Upper lobe of right lung (tissue), 1 donor: ENCODE results near the gene SLC25A5. TPM values are rescaled to one million over a fixed set of nuclear protein-coding genes. Genes with fewer than 3 reads are reported as not detected.
A peak's percentile ranks its signal among the peaks of the same experiment; 100 is the strongest.

Experiments
- ATAC-seq: fragments of 200-7000 bp; cut with Tn5 transposase; one replicate; pipeline ENCODE4 v1.9.1; 2020; ENCODE audit warnings: mild to moderate bottlenecking, moderate library complexity
- DNase-seq: peaks from one replicate; pipeline ENCODE4 v3.0.0-alpha.2; 2020
- H3K27ac ChIP-seq: fragments of 200-600 bp; one replicate; pipeline ENCODE4 v1.8.0; 2022
- H3K27me3 ChIP-seq: fragments of 200-600 bp; one replicate; pipeline ENCODE4 v1.8.0; 2022; ENCODE audit warnings: mild to moderate bottlenecking
- H3K36me3 ChIP-seq: fragments of 200-600 bp; one replicate; pipeline ENCODE4 v1.8.0; 2022
- H3K4me1 ChIP-seq: fragments of 200-600 bp; one replicate; pipeline ENCODE4 v1.8.0; 2022
- H3K4me3 ChIP-seq: fragments of 200-600 bp; one replicate; pipeline ENCODE4 v1.8.0; 2022; ENCODE audit warnings: mild to moderate bottlenecking
- H3K9me3 ChIP-seq: fragments of 200-600 bp; one replicate; pipeline ENCODE4 v1.8.0; 2022
- CTCF ChIP-seq: fragments of 200-600 bp; IDR thresholded peaks from one replicate; pipeline ENCODE4 v1.8.0; 2022; ENCODE audit warnings: antibody characterized with exemption
- intact Hi-C: fragments of 100-400 bp; cut with DNase I; formaldehyde crosslinking; loops from one replicate; pipeline ENCODE4 v1.11.0; 2022
- total RNA-seq: library from RNA; stranded (reverse); fragmentation: NEBNext Ultra II Directional; extraction: Animal tissue kit (Norgen Biotek cat#: 25700); gene quantifications from one replicate; pipeline ENCODE4 v1.2.1, GENCODE V29; 2021
- donor health status: DM: no; HTN: yes; CAD: no; lungs with severe emphysema.

The SLC25A5 gene
- total RNA-seq, 1 donor from 2014 or later = 323 TPM

GRCh38 chrX:119453202-119453601 lies 15.0 kb upstream of the SLC25A5 start:
- no peak overlapping the region for H3K27ac ChIP-seq
- TF ChIP-seq CTCF = no peak
- DNase-seq (no peak), ATAC-seq (no peak)
- no peaks in the 10 kb centered on the region for H3K4me1 ChIP-seq
- H3K4me3 ChIP-seq = no peak overlapping the region
- intact Hi-C loops = no loop called here
- no peaks in the 10 kb centered on the region for H3K27me3 ChIP-seq
- H3K36me3 ChIP-seq = no peaks in the 10 kb centered on the region
- H3K9me3 ChIP-seq = no peaks in the 10 kb centered on the region

DNA sequence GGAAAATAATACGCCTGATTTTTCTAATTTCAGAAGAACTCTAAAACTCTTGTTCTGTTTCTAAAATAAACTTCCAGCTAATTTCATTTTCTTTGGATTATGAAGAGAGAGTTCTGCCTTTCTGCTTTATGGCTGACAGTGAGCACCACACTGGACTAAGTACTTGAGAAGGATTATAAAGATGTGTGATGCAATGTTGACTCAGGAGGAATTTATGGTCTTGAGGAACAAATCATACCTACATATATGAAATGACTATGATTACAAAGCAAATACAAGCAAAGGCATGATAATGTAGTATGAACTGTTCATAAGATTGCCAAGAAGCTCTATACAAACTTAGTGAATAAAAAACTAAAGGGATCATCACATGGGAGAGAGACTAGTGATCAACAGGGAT lies 13.0 kb upstream of the SLC25A5 start:
- no peaks in the 10 kb centered on the region for H3K4me1 ChIP-seq
- intact Hi-C loops = no loop called here
- H3K27ac ChIP-seq = no peak overlapping the region
- no peak for TF ChIP-seq CTCF
- H3K4me3 ChIP-seq = no peak overlapping the region
- no peaks in the 10 kb centered on the region for H3K36me3 ChIP-seq
- ATAC-seq (no peak), DNase-seq (no peak)
- H3K9me3 ChIP-seq = no peaks in the 10 kb centered on the region
- no peaks in the 10 kb centered on the region for H3K27me3 ChIP-seq

DNA sequence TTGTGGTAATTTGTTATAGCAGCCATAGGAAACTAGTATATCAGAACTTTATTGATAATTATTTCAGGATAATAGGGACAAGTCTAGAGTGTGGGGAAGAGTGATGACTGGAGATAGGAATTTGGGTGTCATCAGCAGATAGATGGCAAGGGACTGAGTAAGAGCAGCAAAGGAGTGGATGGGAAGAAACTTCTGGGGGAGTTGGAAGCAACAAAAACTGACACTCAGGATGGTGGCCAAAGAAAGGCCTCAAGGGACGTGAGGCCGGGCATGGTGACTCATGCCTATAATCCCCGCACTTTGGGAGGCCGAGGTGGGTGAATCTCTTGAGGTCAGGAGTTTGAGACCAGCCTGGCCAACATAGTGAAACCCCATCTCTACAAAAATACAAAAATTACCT lies 9.1 kb upstream of the SLC25A5 start:
- ATAC-seq (no peak), DNase-seq (no peak)
- TF ChIP-seq CTCF = no peak
- Histone ChIP-seq H3K4me3 (no peak overlapping the region), H3K4me1 (no peaks in the 10 kb centered on the region), H3K36me3 (no peaks in the 10 kb centered on the region), H3K27ac (no peak overlapping the region), H3K9me3 (no peaks in the 10 kb centered on the region), H3K27me3 (no peaks in the 10 kb centered on the region)
- intact Hi-C loops = no loop called here

DNA sequence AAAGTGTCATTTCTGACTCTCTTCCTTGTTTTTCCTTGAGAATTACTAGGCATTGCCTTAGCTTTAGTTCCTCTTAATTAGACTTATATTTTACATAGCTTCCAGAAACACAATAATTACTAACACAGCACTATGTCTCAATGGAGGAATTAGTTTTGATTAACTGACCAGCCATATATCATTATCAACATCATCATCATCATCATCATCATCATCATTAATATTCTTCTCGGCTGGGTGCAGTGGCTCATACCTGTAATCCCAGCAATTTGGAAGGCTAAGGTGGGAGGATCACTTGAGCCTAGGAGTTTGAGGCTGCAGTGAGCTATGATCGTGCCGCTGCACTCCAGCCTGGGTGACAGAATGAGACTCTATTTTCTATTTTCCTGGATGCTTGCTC lies 2.7 kb upstream of the SLC25A5 start:
- Histone ChIP-seq H3K36me3 (peaks cover 8% of the 10 kb centered on the region), H3K27ac (no peak overlapping the region), H3K27me3 (no peaks in the 10 kb centered on the region), H3K4me1 (no peaks in the 10 kb centered on the region), H3K4me3 (no peak overlapping the region), H3K9me3 (no peaks in the 10 kb centered on the region)
- TF ChIP-seq CTCF = no peak
- DNase-seq (no peak), ATAC-seq (no peak)
- intact Hi-C loops = no loop called here

GRCh38 chrX:119466970-119467369 lies 1.3 kb upstream of the SLC25A5 start:
- ATAC-seq (no peak), DNase-seq (no peak)
- H3K4me1 ChIP-seq = no peaks in the 10 kb centered on the region
- H3K27ac ChIP-seq = no peak overlapping the region
- intact Hi-C loops = no loop called here
- no peak for TF ChIP-seq CTCF
- no peaks in the 10 kb centered on the region for H3K27me3 ChIP-seq
- no peaks in the 10 kb centered on the region for H3K9me3 ChIP-seq
- H3K36me3 ChIP-seq = peaks cover 18% of the 10 kb centered on the region
- H3K4me3 ChIP-seq = no peak overlapping the region

GRCh38 chrX:119467433-119467832 lies 811 bp upstream of the SLC25A5 start:
- ATAC-seq = no peak
- intact Hi-C loops = no loop called here
- Histone ChIP-seq H3K27me3 (no peaks in the 10 kb centered on the region), H3K9me3 (no peaks in the 10 kb centered on the region), H3K4me1 (no peaks in the 10 kb centered on the region), H3K36me3 (peaks cover 18% of the 10 kb centered on the region), H3K4me3 (peak overlapping the region; percentile 72), H3K27ac (peak overlapping the region; percentile 55)
- no peak for TF ChIP-seq CTCF
- DNase-seq = no peak
